OCI-LY7 (cell line): Measurements from ENCODE around the gene GMDS.

Source experiments
- CTCF ChIP-seq: fragments of 200-600 bp; sonication (generic); conservative IDR thresholded peaks from 2 replicates; pipeline ENCODE4 v1.5.1; 2014; ENCODE audit warnings: mild to moderate bottlenecking, antibody characterized with exemption, low read length, moderate library complexity, mixed read lengths
- EZH2phosphoT487 ChIP-seq: fragments of 200-600 bp; sonication (generic); IDR thresholded peaks from 2 replicates; pipeline ENCODE4 v1.6.1; 2018; ENCODE audit warnings: low read depth, borderline replicate concordance, mild to moderate bottlenecking, mixed run types, antibody characterized with exemption, low read length, moderate library complexity, mixed read lengths

- TF ChIP-seq CTCF: no peak
- TF ChIP-seq EZH2phosphoT487: no peak
These were observed 540.2 kb downstream of the GMDS start for GRCh38 chr6:1705183-1705582.
